Kidney (tissue), 14 donors: Measurements from ENCODE around the gene ELFN2. TPM values are rescaled to one million over a fixed set of nuclear protein-coding genes. Genes with fewer than 3 reads are reported as not detected.

ENCODE experiments used
- DNase-seq, 5 donors: peaks; one replicate each; pipeline ENCODE4 v3.0.0-alpha.2; 2013 to 2020
- FAIRE-seq: peaks from 2 replicates; lab custom pipeline; 2012; peaks lifted over from hg19 to GRCh38; lab: Jason Lieb, UNC
- H3K27ac ChIP-seq, 2 donors: one replicate each; pipeline ENCODE4 v1.7.0; 2013; ENCODE audit warnings: low read depth in 2 of 2, low read length in 2 of 2, inconsistent platforms in 1 of 2
- H3K27me3 ChIP-seq: one replicate; pipeline ENCODE4 v1.7.1; 2013; ENCODE audit warnings: low read length, inconsistent platforms; ENCODE audit not compliant: control insufficient read depth, insufficient read depth
- H3K36me3 ChIP-seq, 3 donors: one replicate each; pipeline versions ENCODE4 v1.7.0 to v1.7.1; 2013; ENCODE audit warnings: low read length in 3 of 3, control low read depth in 1 of 3, inconsistent platforms in 1 of 3; ENCODE audit not compliant: insufficient read depth in 3 of 3, control insufficient read depth in 2 of 3
- H3K4me1 ChIP-seq, 3 donors: one replicate each; pipeline versions ENCODE4 v1.7.0 to v1.7.1; 2013; ENCODE audit warnings: low read length in 3 of 3, inconsistent platforms in 1 of 3, low read depth in 1 of 3; ENCODE audit not compliant: control insufficient read depth in 2 of 3, insufficient read depth in 2 of 3
- H3K4me3 ChIP-seq, 3 donors: one replicate each; pipeline versions ENCODE4 v1.7.0 to v1.8.1; 2013; ENCODE audit warnings: low read length in 3 of 3, control low read depth in 1 of 3, inconsistent platforms in 1 of 3
- H3K9ac ChIP-seq, 3 donors: one replicate each; pipeline versions ENCODE4 v1.7.0 to v1.7.1; 2013; ENCODE audit warnings: low read length in 3 of 3, control low read depth in 1 of 3, inconsistent platforms in 1 of 3
- H3K9me3 ChIP-seq, 3 donors: one replicate each; pipeline versions ENCODE4 v1.7.0 to v1.7.1; 2013; ENCODE audit warnings: low read length in 3 of 3, control low read depth in 1 of 3, inconsistent platforms in 1 of 3; ENCODE audit not compliant: control insufficient read depth in 2 of 3, insufficient read depth in 1 of 3
- CTCF ChIP-seq: IDR thresholded peaks from 3 replicates; pipeline ENCODE4 v1.5.1; 2012; ENCODE audit warnings: mild to moderate bottlenecking, moderate library complexity, borderline replicate concordance; ENCODE audit not compliant: insufficient read depth; ENCODE audit errors: extremely low read depth
- intact Hi-C: fragments of 100-400 bp; cut with DNase I; formaldehyde crosslinking; loops from one replicate; pipeline ENCODE4 v1.11.1; 2022
- polyA plus RNA-seq: library from polyadenylated mRNA; stranded (reverse); fragments of 350-450 nt; fragmentation: Illumina TruSeq; extraction: RNeasy Lipid Tissue Mini Kit (QIAGEN cat#74804); gene quantifications from one replicate; pipeline ENCODE4 v1.2.3, GENCODE V29; 2014; ENCODE audit warnings: low read depth, low replicate concordance; ENCODE audit not compliant: insufficient read depth
- total RNA-seq: library from RNA; stranded (reverse); fragmentation: NEBNext Ultra II Directional; extraction: Animal tissue kit (Norgen Biotek cat#: 25700); gene quantifications from one replicate; pipeline ENCODE4 v1.2.1, GENCODE V29; 2021
- donor health status: control.
- donor health status: control.
- donor health status: control.
- donor health status: control.
- donor health status: control.
- donor health status: DM: yes; HTN: yes; CAD: no.
- donor health status: Normal renal cell carcinoma (clear cell type).

The ELFN2 gene
- total and polyA plus RNA-seq, 2 donors from 2014 or later, result 0.19 to 4.6 TPM

- H3K4me1 ChIP-seq, result peaks cover 0 to 8% (median 6%) of the 10 kb centered on the region in 3 donors
- no peaks in the 10 kb centered on the region for H3K9me3 ChIP-seq
- FAIRE-seq (no peak), DNase-seq (no peak)
- no peak for TF ChIP-seq CTCF
- intact Hi-C loops, result no loop called here
- H3K36me3 ChIP-seq, result no peaks in the 10 kb centered on the region
- no peak overlapping the region for H3K4me3 ChIP-seq
- H3K27ac ChIP-seq, result no peak overlapping the region
- H3K9ac ChIP-seq, result no peak overlapping the region
- H3K27me3 ChIP-seq, result peaks cover 11% of the 10 kb centered on the region
Measured at GRCh38 chr22:37333724-37334460, 93.4 kb downstream of the ELFN2 start.

DNA sequence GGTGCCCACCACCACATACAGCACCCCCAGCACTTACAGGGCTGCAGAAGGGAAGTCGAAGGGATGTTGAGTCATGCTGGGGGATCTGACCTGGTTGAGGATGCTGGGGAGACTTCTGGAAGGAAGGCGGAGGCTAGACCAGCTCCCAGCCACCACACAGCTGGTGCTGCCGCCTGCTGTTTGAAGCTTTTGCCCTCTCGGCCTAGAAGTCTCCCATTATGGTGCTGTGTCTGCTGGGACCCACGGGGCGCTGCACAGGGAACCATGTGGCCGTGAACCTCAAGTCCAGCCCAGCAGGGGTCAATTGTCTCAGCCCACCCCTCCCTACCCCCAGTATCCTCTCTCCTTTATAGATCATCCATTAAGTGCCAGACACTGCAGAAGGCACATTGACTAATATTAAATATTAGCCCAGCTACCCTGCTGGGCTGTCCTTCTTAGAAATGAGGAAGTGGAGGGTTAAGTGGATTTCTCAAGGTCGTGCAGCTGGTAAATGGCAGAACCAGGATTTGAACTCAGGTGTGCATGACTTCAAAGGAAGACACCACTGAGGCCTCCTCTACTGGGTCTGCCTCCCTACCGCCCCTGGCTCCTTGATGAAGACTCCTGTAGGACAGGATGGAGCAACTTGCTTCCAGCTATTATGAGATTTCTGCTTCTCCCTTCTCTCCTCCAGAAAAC, 95.3 kb downstream of the ELFN2 start:
- H3K4me3 ChIP-seq, result peak overlapping the region in 2 of 3 donors; percentile 25 to 49
- FAIRE-seq (no peak), DNase-seq (no peak)
- no peaks in the 10 kb centered on the region for H3K9me3 ChIP-seq
- H3K36me3 ChIP-seq, result no peaks in the 10 kb centered on the region
- intact Hi-C loops, result no loop called here
- H3K9ac ChIP-seq, result no peak overlapping the region
- TF ChIP-seq CTCF, result peak; percentile 12
- H3K27me3 ChIP-seq, result peaks cover 11% of the 10 kb centered on the region
- peak overlapping the region; percentile 27 to 60 for H3K27ac ChIP-seq
- peaks cover 0 to 8% (median 6%) of the 10 kb centered on the region in 3 donors for H3K4me1 ChIP-seq

DNA sequence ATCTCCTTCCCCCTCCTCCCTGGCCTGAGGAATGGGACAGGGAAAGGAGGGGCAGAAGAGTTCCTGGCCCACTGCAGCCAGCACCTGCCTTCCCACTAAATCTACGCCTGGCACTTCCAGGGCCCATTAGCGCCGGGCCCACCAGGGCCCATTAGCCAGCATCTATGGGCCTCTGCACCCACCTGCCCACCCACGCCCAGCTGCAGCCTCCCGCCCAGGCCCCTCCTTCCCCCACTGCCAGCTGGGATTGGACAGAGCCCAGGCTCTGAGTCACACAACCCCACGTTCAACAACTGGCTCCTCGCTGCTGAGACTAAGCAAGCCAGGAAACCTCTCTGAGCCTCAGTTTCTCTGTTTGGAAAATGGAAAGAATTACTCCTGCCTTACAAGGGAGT, 96.2 kb downstream of the ELFN2 start:
- no peaks in the 10 kb centered on the region for H3K36me3 ChIP-seq
- intact Hi-C loops, result no loop called here
- DNase-seq, result peak in 1 of 5 donors; percentile 35
- peaks cover 11% of the 10 kb centered on the region for H3K27me3 ChIP-seq
- peaks cover 0 to 8% (median 6%) of the 10 kb centered on the region in 3 donors for H3K4me1 ChIP-seq
- no peaks in the 10 kb centered on the region for H3K9me3 ChIP-seq
- peak overlapping the region in 2 of 3 donors; percentile 34 to 49 for H3K4me3 ChIP-seq
- peak overlapping the region in 1 of 3 donors; percentile 43 for H3K9ac ChIP-seq
- H3K27ac ChIP-seq, result peak overlapping the region; percentile 27 to 60
- no peak for TF ChIP-seq CTCF
- FAIRE-seq, result no peak
